ENCODE data around the gene SERINC2.

- TF ChIP-seq CTCF (IDR thresholded peaks at IDR 0.05) (no peak), POLR2A (IDR thresholded peaks at IDR 0.05) (no peak)
Observed at GRCh38 chr1:31380181-31380580, 32.8 kb upstream of the SERINC2 start.
